ENCODE data around the gene NAMPT. TPM values are rescaled to one million over a fixed set of nuclear protein-coding genes. Genes with fewer than 3 reads are reported as not detected.

The NAMPT gene
- total and polyA plus RNA-seq, 9 of the 15 experiments (the other 6 are each of a cell fraction or from before 2014, with no cell fraction given), result 41.1 to 160 (median 106) TPM

- ATAC-seq (peak; percentile 51), DNase-seq (ENCODE audit: extremely low read depth in 1 of 4, low spot score in 3 of 4) (peak; percentile 70 to 81 (median 79)), FAIRE-seq (peak; percentile 46)
- peak overlapping the region; percentile 94 to 96 for H3K9ac ChIP-seq (ENCODE audit: insufficient read depth in 1 of 2, low read depth in 2 of 2, low read length in 2 of 2)
- peak overlapping the region; percentile 91 for H3K27ac ChIP-seq (ENCODE audit: extremely low read depth, low read depth, low read length)
- H3K9me3 ChIP-seq (replicated peaks; ENCODE audit: control insufficient read depth, insufficient read depth, low read depth, low read length), result no peaks in the 10 kb centered on the region
- in situ Hi-C loops (cut with MboI) (no loop called here), intact Hi-C loops (cut with micrococcal nuclease) (loop anchor here (2.0 to 10.0 kb wide), 4 partner anchors 105 to 491 kb away; partner anchors contain the start of gene CCDC71L)
- H4K20me1 ChIP-seq (replicated peaks; ENCODE audit: control insufficient read depth, insufficient read depth, low read length), result peaks cover 9% of the 10 kb centered on the region; the same call in 1 of the 2 replicates
- peaks cover 57% of the 10 kb centered on the region for H3K79me2 ChIP-seq (ENCODE audit: control insufficient read depth, insufficient read depth, low read length)
- peak overlapping the region; percentile 78 for H2AFZ ChIP-seq (ENCODE audit: low read depth, low read length)
- peak overlapping the region; percentile 73 for H3K4me3 ChIP-seq
- no peaks in the 10 kb centered on the region for H3K9me1 ChIP-seq (ENCODE audit: control insufficient read depth, insufficient read depth, low read length)
- peaks cover 11 to 35% of the 10 kb centered on the region in 2 experiments for H3K4me1 ChIP-seq (replicated peaks in 1 of 2; ENCODE audit: control insufficient read depth in 2 of 2, insufficient read depth in 2 of 2, low read length in 2 of 2)
- ChIA-PET POLR2A (interaction anchor here (0.7 to 3.0 kb wide), 21 partner anchors 11 to 881 kb away, joined by 3 to 39 read pairs (median 5); partner anchors contain the start of gene SYPL1), CTCF (ENCODE audit: low intra/inter-chr PET ratio) (no interaction called here)
- H3K4me2 ChIP-seq (ENCODE audit: insufficient read depth, low read length), result peak overlapping the region; percentile 97
- BruUV-seq (replicated peaks), result no TSS peak
- WGBS (ENCODE audit: insufficient coverage, low coverage, missing lambda C conversion rate), result 2% methylated on average over 48 of the region's 72 CpGs
- no peaks in the 10 kb centered on the region for H3K27me3 ChIP-seq (ENCODE audit: control insufficient read depth in 2 of 2, insufficient read depth in 2 of 2, low read length in 2 of 2)
- H3K36me3 ChIP-seq (ENCODE audit: control insufficient read depth, insufficient read depth, low read length), result peaks cover 14% of the 10 kb centered on the region; the same call in 1 of the 3 replicates
- no peak for TF ChIP-seq NCOA4 (IDR thresholded peaks at IDR 0.05; ENCODE audit: partially characterized antibody)
- peak; percentile 12 for TF ChIP-seq REST (IDR thresholded peaks at IDR 0.05; ENCODE audit: borderline replicate concordance)
- peak; percentile 83 for TF ChIP-seq REST (CRISPR knock-in tag; IDR thresholded peaks at IDR 0.05; ENCODE audit: low read depth)
- no peak for TF ChIP-seq NUFIP1 (IDR thresholded peaks at IDR 0.05; ENCODE audit: partially characterized antibody)
- no peak for TF ChIP-seq ZBTB49 (CRISPR knock-in tag; IDR thresholded peaks at IDR 0.05; ENCODE audit: borderline replicate concordance)
- TF ChIP-seq GATAD2B (IDR thresholded peaks at IDR 0.05; ENCODE audit: borderline replicate concordance), result no peak
- TF ChIP-seq ZNF224 (CRISPR knock-in tag; IDR thresholded peaks at IDR 0.05), result no peak
- TF ChIP-seq SMAD1 (IDR thresholded peaks at IDR 0.05; ENCODE audit: low read depth, low read length, partially characterized antibody), result peak; percentile 58
Observed at GRCh38 chr7:106283831-106284713, 711 bp downstream of the NAMPT start.

Measured in K562 (cell line).